Panc1 (cell line): ENCODE results near the gene TTLL6.

Source experiments
- POLR2AphosphoS5 ChIP-seq: IDR thresholded peaks from 2 replicates; pipeline ENCODE4 v1.6.1; 2012; ENCODE audit warnings: mild to moderate bottlenecking, low read depth, low read length, moderate library complexity
- SIN3A ChIP-seq: IDR thresholded peaks from 2 replicates; pipeline ENCODE4 v1.6.1; 2012; ENCODE audit warnings: low read depth, mild to moderate bottlenecking, low read length, moderate library complexity, borderline replicate concordance; ENCODE audit not compliant: insufficient read depth
- TF ChIP-seq, protein P1 (sequence below): fragments of 450-650 bp; IDR thresholded peaks from 2 replicates; pipeline ENCODE4 v1.5.1; 2017; ENCODE audit warnings: mild to moderate bottlenecking
- TF ChIP-seq, protein P2 (sequence below), 2 experiments: IDR thresholded peaks; 2 replicates each; pipeline ENCODE4 v1.6.1; 2011 to 2012; ENCODE audit warnings: low read depth in 2 of 2, control low read depth in 1 of 2, low read length in 1 of 2, mild to moderate bottlenecking in 1 of 2, moderate library complexity in 1 of 2; ENCODE audit not compliant: insufficient read depth in 1 of 2

DNA sequence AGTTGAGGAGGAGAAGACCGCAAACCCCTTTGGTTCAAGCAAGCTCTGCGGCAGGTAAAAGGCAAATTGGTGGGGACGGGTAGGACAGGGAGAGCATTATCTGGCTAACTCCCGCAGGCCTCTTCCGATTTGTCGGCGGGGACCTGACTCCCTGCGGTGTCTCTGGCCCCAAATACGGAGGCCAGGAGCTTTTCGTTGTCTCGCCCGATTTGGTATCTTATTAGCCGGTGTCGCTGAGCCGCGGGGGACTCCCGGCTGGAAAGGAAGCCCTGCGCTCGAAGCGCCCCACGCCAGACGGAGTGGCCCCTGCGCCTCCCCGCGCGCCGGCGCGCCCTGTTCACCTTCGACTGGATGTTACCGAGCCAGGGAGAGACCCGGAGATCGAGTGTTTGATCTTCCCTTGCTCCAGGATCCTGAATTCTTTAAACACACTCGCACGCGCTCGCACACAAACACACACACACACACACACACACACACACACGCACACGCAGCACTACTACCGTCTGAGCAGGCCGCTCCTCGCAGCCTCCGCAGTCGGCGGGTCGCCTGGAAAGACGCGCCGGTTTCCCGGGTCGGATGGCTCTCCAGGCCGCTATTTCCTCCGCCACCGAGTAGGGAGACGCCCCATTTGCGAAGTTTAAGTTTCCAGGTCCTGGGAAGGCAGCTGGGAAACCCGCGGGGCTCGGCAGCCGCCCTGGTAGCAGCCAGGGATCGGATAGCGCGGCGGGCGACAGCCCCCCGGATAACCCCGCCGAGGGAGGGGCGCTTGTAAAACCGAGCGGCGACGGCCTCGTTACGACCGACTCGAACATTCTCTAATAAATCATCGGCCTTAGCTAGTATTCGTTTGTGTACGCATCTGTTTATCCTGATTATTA lies 98.0 kb downstream of the TTLL6 start:
- TF ChIP-seq, protein P1, sequence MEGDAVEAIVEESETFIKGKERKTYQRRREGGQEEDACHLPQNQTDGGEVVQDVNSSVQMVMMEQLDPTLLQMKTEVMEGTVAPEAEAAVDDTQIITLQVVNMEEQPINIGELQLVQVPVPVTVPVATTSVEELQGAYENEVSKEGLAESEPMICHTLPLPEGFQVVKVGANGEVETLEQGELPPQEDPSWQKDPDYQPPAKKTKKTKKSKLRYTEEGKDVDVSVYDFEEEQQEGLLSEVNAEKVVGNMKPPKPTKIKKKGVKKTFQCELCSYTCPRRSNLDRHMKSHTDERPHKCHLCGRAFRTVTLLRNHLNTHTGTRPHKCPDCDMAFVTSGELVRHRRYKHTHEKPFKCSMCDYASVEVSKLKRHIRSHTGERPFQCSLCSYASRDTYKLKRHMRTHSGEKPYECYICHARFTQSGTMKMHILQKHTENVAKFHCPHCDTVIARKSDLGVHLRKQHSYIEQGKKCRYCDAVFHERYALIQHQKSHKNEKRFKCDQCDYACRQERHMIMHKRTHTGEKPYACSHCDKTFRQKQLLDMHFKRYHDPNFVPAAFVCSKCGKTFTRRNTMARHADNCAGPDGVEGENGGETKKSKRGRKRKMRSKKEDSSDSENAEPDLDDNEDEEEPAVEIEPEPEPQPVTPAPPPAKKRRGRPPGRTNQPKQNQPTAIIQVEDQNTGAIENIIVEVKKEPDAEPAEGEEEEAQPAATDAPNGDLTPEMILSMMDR: no peak
- TF ChIP-seq POLR2AphosphoS5 (no peak), SIN3A (no peak)
- TF ChIP-seq, protein P2, sequence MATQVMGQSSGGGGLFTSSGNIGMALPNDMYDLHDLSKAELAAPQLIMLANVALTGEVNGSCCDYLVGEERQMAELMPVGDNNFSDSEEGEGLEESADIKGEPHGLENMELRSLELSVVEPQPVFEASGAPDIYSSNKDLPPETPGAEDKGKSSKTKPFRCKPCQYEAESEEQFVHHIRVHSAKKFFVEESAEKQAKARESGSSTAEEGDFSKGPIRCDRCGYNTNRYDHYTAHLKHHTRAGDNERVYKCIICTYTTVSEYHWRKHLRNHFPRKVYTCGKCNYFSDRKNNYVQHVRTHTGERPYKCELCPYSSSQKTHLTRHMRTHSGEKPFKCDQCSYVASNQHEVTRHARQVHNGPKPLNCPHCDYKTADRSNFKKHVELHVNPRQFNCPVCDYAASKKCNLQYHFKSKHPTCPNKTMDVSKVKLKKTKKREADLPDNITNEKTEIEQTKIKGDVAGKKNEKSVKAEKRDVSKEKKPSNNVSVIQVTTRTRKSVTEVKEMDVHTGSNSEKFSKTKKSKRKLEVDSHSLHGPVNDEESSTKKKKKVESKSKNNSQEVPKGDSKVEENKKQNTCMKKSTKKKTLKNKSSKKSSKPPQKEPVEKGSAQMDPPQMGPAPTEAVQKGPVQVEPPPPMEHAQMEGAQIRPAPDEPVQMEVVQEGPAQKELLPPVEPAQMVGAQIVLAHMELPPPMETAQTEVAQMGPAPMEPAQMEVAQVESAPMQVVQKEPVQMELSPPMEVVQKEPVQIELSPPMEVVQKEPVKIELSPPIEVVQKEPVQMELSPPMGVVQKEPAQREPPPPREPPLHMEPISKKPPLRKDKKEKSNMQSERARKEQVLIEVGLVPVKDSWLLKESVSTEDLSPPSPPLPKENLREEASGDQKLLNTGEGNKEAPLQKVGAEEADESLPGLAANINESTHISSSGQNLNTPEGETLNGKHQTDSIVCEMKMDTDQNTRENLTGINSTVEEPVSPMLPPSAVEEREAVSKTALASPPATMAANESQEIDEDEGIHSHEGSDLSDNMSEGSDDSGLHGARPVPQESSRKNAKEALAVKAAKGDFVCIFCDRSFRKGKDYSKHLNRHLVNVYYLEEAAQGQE (IDR thresholded peaks at IDR 0.05; ENCODE audit: insufficient read depth in 1 of 2, low read depth in 2 of 2, low read length in 1 of 2): no peak
